HepG2 (cell line): ENCODE data around the gene TRMT112.

Experiments
- NFIB ChIP-seq: sonication (generic); formaldehyde crosslinking; IDR thresholded peaks from 2 replicates; pipeline ENCODE4 v1.9.0; 2021; ENCODE audit warnings: missing genetic modification reagents, mild to moderate bottlenecking, borderline replicate concordance
- TF ChIP-seq, protein P1 (sequence below): sonication (generic); formaldehyde crosslinking; IDR thresholded peaks from 2 replicates; pipeline ENCODE4 v1.4.0; 2020; ENCODE audit warnings: missing genetic modification reagents, borderline replicate concordance

DNA sequence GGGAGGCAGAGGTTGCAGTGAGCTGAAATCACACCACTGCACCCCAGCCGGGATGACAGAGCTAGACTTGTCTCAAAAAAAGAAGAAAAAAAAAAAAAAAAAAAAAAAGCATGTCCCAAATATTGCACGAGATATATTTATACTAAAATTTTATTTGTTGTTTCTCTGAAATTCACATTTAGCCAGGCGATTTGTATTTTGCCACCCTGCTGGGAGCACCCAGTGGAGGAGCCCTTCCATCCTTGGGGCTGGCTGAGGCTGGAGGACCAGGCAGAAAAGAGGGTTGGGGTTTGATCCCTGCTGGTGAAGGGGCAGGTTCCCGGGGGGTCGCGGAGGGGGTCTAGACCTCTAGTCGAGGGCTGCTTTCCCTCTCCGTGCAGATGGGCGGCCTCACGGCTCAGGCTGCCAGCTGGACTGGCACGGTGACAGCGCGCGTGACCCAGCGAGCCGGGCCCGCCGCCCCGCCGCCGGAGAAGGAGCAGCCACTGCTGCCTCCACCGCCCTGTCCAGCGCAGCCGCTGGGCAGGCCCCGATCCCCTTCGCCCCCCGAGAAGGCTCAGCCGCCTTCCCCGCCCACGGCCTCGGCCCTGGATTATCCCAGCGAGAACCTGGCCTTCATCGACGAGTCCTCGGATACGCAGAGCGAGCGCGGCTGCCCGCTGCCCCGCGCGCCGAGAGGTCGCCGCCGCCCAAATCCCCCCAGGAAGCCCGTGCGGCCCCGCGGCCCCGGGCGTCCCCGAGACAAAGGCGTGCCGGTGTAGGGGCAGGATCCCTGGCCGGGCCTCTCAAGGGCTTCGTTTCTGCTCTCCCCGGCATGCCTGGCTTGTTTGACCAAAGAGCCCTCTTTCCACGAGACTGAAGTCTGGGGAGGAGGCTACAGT is 18.2 kb downstream of the TRMT112 start:
- no peak for TF ChIP-seq NFIB (CRISPR knock-in tag)
- TF ChIP-seq, protein P1, sequence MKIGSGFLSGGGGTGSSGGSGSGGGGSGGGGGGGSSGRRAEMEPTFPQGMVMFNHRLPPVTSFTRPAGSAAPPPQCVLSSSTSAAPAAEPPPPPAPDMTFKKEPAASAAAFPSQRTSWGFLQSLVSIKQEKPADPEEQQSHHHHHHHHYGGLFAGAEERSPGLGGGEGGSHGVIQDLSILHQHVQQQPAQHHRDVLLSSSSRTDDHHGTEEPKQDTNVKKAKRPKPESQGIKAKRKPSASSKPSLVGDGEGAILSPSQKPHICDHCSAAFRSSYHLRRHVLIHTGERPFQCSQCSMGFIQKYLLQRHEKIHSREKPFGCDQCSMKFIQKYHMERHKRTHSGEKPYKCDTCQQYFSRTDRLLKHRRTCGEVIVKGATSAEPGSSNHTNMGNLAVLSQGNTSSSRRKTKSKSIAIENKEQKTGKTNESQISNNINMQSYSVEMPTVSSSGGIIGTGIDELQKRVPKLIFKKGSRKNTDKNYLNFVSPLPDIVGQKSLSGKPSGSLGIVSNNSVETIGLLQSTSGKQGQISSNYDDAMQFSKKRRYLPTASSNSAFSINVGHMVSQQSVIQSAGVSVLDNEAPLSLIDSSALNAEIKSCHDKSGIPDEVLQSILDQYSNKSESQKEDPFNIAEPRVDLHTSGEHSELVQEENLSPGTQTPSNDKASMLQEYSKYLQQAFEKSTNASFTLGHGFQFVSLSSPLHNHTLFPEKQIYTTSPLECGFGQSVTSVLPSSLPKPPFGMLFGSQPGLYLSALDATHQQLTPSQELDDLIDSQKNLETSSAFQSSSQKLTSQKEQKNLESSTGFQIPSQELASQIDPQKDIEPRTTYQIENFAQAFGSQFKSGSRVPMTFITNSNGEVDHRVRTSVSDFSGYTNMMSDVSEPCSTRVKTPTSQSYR (CRISPR knock-in tag): no peak
